Measurements from ENCODE around the gene GINS3. TPM values are rescaled to one million over a fixed set of nuclear protein-coding genes. Genes with fewer than 3 reads are reported as not detected.

GINS3 gene
- total RNA-seq, 1 experiment from 2014 or later = 7.6 TPM

DNA sequence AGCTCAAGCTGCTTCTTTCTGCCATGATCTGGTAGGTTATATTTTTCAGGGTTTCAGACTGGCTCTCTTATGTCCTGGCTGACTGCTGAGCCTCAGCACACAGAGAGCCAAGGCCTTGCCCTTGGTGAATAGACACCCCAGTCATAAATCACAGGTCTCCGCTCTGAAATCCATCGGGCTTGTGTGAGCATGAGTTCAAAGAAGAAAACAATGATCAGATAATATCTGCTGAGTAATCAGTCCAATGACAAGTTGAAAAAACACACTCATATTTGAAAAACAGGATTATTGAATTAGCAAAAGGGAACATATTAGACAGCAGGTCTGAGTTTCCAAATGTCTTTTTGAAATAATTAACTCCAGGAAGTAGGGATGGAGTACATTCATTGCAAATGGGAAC is 56.6 kb downstream of the GINS3 start:
- Histone ChIP-seq H3K27me3 (ENCODE audit: control insufficient read depth, insufficient read depth, low read length) (no peaks in the 10 kb centered on the region), H3K36me3 (ENCODE audit: control insufficient read depth, insufficient read depth, low read length) (no peaks in the 10 kb centered on the region), H3K4me1 (ENCODE audit: control insufficient read depth, insufficient read depth, low read length) (no peaks in the 10 kb centered on the region), H3K27ac (ENCODE audit: low read length) (no peak overlapping the region), H3K9me3 (ENCODE audit: control insufficient read depth, insufficient read depth, low read depth, low read length) (no peaks in the 10 kb centered on the region), H3K4me3 (ENCODE audit: low read depth in 2 of 2, low read length in 2 of 2) (no peak overlapping the region)
- POLR2A ChIA-PET = interaction anchor here (0.6 to 0.7 kb wide), 2 partner anchors 16 to 433 kb away, joined by 3 to 4 read pairs; no protein-coding TSS in a partner anchor
- BruUV-seq (replicated peaks) = no TSS peak
- in situ Hi-C loops (cut with HindIII; ENCODE audit: low pct_unique_long_range_greater_than_20kb, low sequenced_read_pairs) (no loop called here), intact Hi-C loops (cut with micrococcal nuclease; ENCODE audit: unreplicated experiment) (no loop called here)
- ATAC-seq = no peak
- DNase-seq (ENCODE audit: low read depth, low spot score) = no peak
- CTCF ChIA-PET = no interaction called here
- TF ChIP-seq TCF7L2 (IDR thresholded peaks at IDR 0.05; ENCODE audit: low read depth, low read length) (no peak), CTCF (IDR thresholded peaks at IDR 0.05) (no peak), REST (IDR thresholded peaks at IDR 0.05; ENCODE audit: insufficient read depth in 1 of 2, low read depth in 2 of 2, low read length in 1 of 2) (no peak), POLR2AphosphoS5 (IDR thresholded peaks at IDR 0.05; ENCODE audit: low read depth, low read length) (no peak), SIN3A (IDR thresholded peaks at IDR 0.05; ENCODE audit: borderline replicate concordance, insufficient read depth, low read depth, low read length) (no peak)

GRCh38 chr16:58449306-58449705 is 57.0 kb downstream of the GINS3 start:
- DNase-seq (ENCODE audit: low read depth, low spot score) (no peak), ATAC-seq (no peak)
- Histone ChIP-seq H3K27ac (ENCODE audit: low read length) (no peak overlapping the region), H3K4me3 (ENCODE audit: low read depth in 2 of 2, low read length in 2 of 2) (no peak overlapping the region), H3K27me3 (ENCODE audit: control insufficient read depth, insufficient read depth, low read length) (no peaks in the 10 kb centered on the region), H3K9me3 (ENCODE audit: control insufficient read depth, insufficient read depth, low read depth, low read length) (no peaks in the 10 kb centered on the region), H3K4me1 (ENCODE audit: control insufficient read depth, insufficient read depth, low read length) (no peaks in the 10 kb centered on the region), H3K36me3 (ENCODE audit: control insufficient read depth, insufficient read depth, low read length) (no peaks in the 10 kb centered on the region)
- POLR2A ChIA-PET = no interaction called here
- no peak for TF ChIP-seq POLR2AphosphoS5 (IDR thresholded peaks at IDR 0.05; ENCODE audit: low read depth, low read length)
- no peak for TF ChIP-seq SIN3A (IDR thresholded peaks at IDR 0.05; ENCODE audit: borderline replicate concordance, insufficient read depth, low read depth, low read length)
- no peak for TF ChIP-seq REST (IDR thresholded peaks at IDR 0.05; ENCODE audit: insufficient read depth in 1 of 2, low read depth in 2 of 2, low read length in 1 of 2)
- TF ChIP-seq TCF7L2 (IDR thresholded peaks at IDR 0.05; ENCODE audit: low read depth, low read length) = no peak
- TF ChIP-seq CTCF (IDR thresholded peaks at IDR 0.05) = no peak
- CTCF ChIA-PET = no interaction called here
- BruUV-seq (replicated peaks) = no TSS peak
- in situ Hi-C loops (cut with HindIII; ENCODE audit: low pct_unique_long_range_greater_than_20kb, low sequenced_read_pairs) (no loop called here), intact Hi-C loops (cut with micrococcal nuclease; ENCODE audit: unreplicated experiment) (no loop called here)
